WTC11 (cell line): Measurements from ENCODE around the gene IPP.

Experiments used
- ATF2 ChIP-seq: sonication (generic); formaldehyde crosslinking; IDR thresholded peaks from 2 replicates; pipeline ENCODE4 v1.8.1; 2022; ENCODE audit warnings: low read depth, missing genetic modification reagents, borderline replicate concordance
- CREB1 ChIP-seq: sonication (generic); formaldehyde crosslinking; IDR thresholded peaks from 2 replicates; pipeline ENCODE4 v1.8.0; 2023; ENCODE audit warnings: mild to moderate bottlenecking, missing genetic modification reagents
- CTCF ChIP-seq: fragments of 200-600 bp; IDR thresholded peaks from 2 replicates; pipeline ENCODE4 v1.8.0; 2022; ENCODE audit warnings: antibody characterized with exemption
- ESRRA ChIP-seq: sonication (generic); formaldehyde crosslinking; IDR thresholded peaks from 2 replicates; pipeline ENCODE4 v1.8.1; 2022; ENCODE audit warnings: mild to moderate bottlenecking, missing genetic modification reagents, borderline replicate concordance
- MAX ChIP-seq: sonication (generic); formaldehyde crosslinking; IDR thresholded peaks from 2 replicates; pipeline ENCODE4 v1.8.0; 2022; ENCODE audit warnings: mild to moderate bottlenecking, missing genetic modification reagents
- MLX ChIP-seq: sonication (generic); formaldehyde crosslinking; IDR thresholded peaks from 2 replicates; pipeline ENCODE4 v1.8.1; 2023; ENCODE audit warnings: mild to moderate bottlenecking, missing genetic modification reagents, moderate library complexity
- MXD4 ChIP-seq: fragments of 250-450 bp; sonication (Bioruptor Pico); IDR thresholded peaks from 2 replicates; pipeline ENCODE4 v1.8.0; 2021; ENCODE audit warnings: mild to moderate bottlenecking, moderate library complexity, borderline replicate concordance
- NFYB ChIP-seq: sonication (generic); formaldehyde crosslinking; conservative IDR thresholded peaks from 2 replicates; pipeline ENCODE4 v1.8.0; 2022; ENCODE audit warnings: low read depth, missing genetic modification reagents
- SMAD3 ChIP-seq: sonication (generic); formaldehyde crosslinking; IDR thresholded peaks from 2 replicates; pipeline ENCODE4 v1.8.0; 2022; ENCODE audit warnings: missing genetic modification reagents, mild to moderate bottlenecking, borderline replicate concordance
- USF1 ChIP-seq: sonication (generic); formaldehyde crosslinking; IDR thresholded peaks from 2 replicates; pipeline ENCODE4 v1.8.0; 2022; ENCODE audit warnings: mild to moderate bottlenecking, missing genetic modification reagents
- ZNF425 ChIP-seq: fragments of 250-450 bp; sonication (Bioruptor Pico); conservative IDR thresholded peaks from 2 replicates; pipeline ENCODE4 v1.9.0; 2021; ENCODE audit warnings: mild to moderate bottlenecking

- TF ChIP-seq USF1 (CRISPR knock-in tag) (no peak), ATF2 (CRISPR knock-in tag) (no peak), MXD4 (CRISPR knock-in tag) (no peak), NFYB (CRISPR knock-in tag) (no peak), CTCF (no peak), ZNF425 (CRISPR knock-in tag) (no peak), MAX (CRISPR knock-in tag) (no peak), MLX (CRISPR knock-in tag) (no peak), SMAD3 (CRISPR knock-in tag) (no peak), CREB1 (CRISPR knock-in tag) (no peak), ESRRA (CRISPR knock-in tag) (no peak)
Measured at GRCh38 chr1:45755697-45756096, 5.2 kb upstream of the IPP start.
